Sigmoid colon (tissue), 7 donors: ENCODE data around the gene MTCL1. TPM values are rescaled to one million over a fixed set of nuclear protein-coding genes. Genes with fewer than 3 reads are reported as not detected.

Experiments
- DNase-seq: peaks from one replicate; pipeline ENCODE4 v3.0.0-alpha.2; 2019
- H3K27ac ChIP-seq, 4 donors: fragments of 200-600 bp; sonication (generic); one replicate each; pipeline ENCODE4 v1.5.1; 2016 to 2019; ENCODE audit warnings: mild to moderate bottlenecking in 1 of 4
- H3K27me3 ChIP-seq, 3 donors: fragments of 200-600 bp; sonication (generic); one replicate each; pipeline ENCODE4 v1.5.1; 2019; ENCODE audit warnings: mild to moderate bottlenecking in 1 of 3
- H3K36me3 ChIP-seq, 4 donors: fragments of 200-600 bp; sonication (generic); one replicate each; pipeline ENCODE4 v1.5.1; 2016 to 2019
- H3K4me1 ChIP-seq, 4 donors: fragments of 200-600 bp; sonication (generic); one replicate each; pipeline ENCODE4 v1.5.1; 2017 to 2019
- H3K4me3 ChIP-seq, 4 donors: fragments of 200-600 bp; sonication (generic); one replicate each; pipeline ENCODE4 v1.5.1; 2017 to 2019; ENCODE audit warnings: mild to moderate bottlenecking in 2 of 4, moderate library complexity in 1 of 4
- H3K9me3 ChIP-seq, 4 donors: fragments of 200-600 bp in 3 of 4; sonication (generic) in 3 of 4; one replicate each; pipeline versions ENCODE4 v1.5.1 to v1.6.1; 2013 to 2019
- EP300 ChIP-seq, 4 donors: sonication (generic); formaldehyde crosslinking; IDR thresholded peaks; one replicate each; pipeline ENCODE4 v1.6.1; 2017; ENCODE audit warnings: antibody characterized with exemption in 4 of 4
- POLR2A ChIP-seq, 2 donors: fragments of 450-650 bp; IDR thresholded peaks; one replicate each; pipeline ENCODE4 v1.6.1; 2016; ENCODE audit warnings: antibody characterized with exemption in 2 of 2, mild to moderate bottlenecking in 2 of 2, moderate library complexity in 2 of 2
- POLR2AphosphoS5 ChIP-seq, 4 donors: sonication (generic); formaldehyde crosslinking; IDR thresholded peaks; one replicate each; pipeline ENCODE4 v1.6.1; 2017; ENCODE audit warnings: antibody characterized with exemption in 4 of 4
- WGBS, 2 donors: extraction: QIAGEN DNeasy Blood & Tissue Kit; methylation state at CpG; one replicate each; pipeline ENCODE4 v1.1.7; 2013; 5-methylcytosine and 5-hydroxymethylcytosine counted together
- intact Hi-C: fragments of 100-400 bp; cut with DNase I; formaldehyde crosslinking; loops from one replicate; pipeline ENCODE4 v1.15.1; 2023
- polyA plus RNA-seq, 3 donors: library from polyadenylated mRNA; stranded (reverse); fragments of 200-250 nt; gene quantifications; one replicate each; pipeline ENCODE4 v1.2.3, GENCODE V29; 2013
- total RNA-seq, 4 donors: library from RNA; depleted of rRNA; stranded (reverse); fragments of >200 nt; gene quantifications; one replicate each; pipeline ENCODE4 v1.1.0, GENCODE V29; 2016
- TF ChIP-seq, protein P1 (sequence below), 4 experiments: fragments of 450-650 bp in 3 of 4; fragments of 200-600 bp in 1 of 4; IDR thresholded peaks; one replicate each; pipeline ENCODE4 v1.5.1; 2016 to 2019; ENCODE audit warnings: antibody characterized with exemption in 4 of 4, mild to moderate bottlenecking in 3 of 4, moderate library complexity in 2 of 4
- donor health status: healthy with polysubstance abuse.
- donor health status: Bipolar disorder and iron deficiency.
- donor health status: healthy.

Gene MTCL1
- total and polyA plus RNA-seq, 7 donors = 0.69 to 133 (median 58.5) TPM

DNA sequence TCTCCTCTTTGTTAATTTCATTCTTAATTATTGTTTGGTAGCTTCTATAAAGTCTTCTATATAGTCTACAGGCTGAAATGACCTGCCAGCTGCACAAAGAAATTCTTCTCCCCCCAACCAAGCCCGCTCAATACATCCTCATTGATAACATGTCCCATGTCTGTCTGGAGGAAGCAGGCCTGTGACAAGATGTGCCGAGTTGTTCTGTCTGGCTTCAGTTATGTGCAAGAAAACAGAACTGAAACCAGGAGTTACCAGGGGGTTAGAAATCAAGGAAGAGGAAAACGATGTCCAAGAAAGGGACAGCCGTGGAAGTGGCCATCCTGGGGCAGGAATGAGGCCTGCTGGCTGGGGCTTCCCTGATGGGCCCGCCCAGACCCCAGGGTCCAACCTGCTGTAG is 57.6 kb downstream of the MTCL1 start:
- no peak for DNase-seq
- peaks cover 0 to 92% (median 61%) of the 10 kb centered on the region in 4 donors for H3K4me1 ChIP-seq
- no peaks in the 10 kb centered on the region for H3K9me3 ChIP-seq
- 83 to 90% methylated on average over 5 of the region's 5 CpGs for whole genome bisulfite sequencing, 2 donors
- H3K4me3 ChIP-seq = no peak overlapping the region
- no peaks in the 10 kb centered on the region for H3K27me3 ChIP-seq
- intact Hi-C loops = no loop called here
- H3K36me3 ChIP-seq = peaks cover 0 to 16% (median 0%) of the 10 kb centered on the region in 4 donors
- TF ChIP-seq EP300 (IDR thresholded peaks at IDR 0.05) (no peak), POLR2A (IDR thresholded peaks at IDR 0.05) (no peak)
- peak overlapping the region in 3 of 4 donors; percentile 75 to 85 (median 82) for H3K27ac ChIP-seq

GRCh38 chr18:8763611-8764010 is 58.3 kb downstream of the MTCL1 start:
- WGBS, 2 donors = 79 to 83% methylated on average over 2 of the region's 2 CpGs
- TF ChIP-seq POLR2A (IDR thresholded peaks at IDR 0.05) (no peak), POLR2AphosphoS5 (IDR thresholded peaks at IDR 0.05) (no peak), EP300 (IDR thresholded peaks at IDR 0.05) (no peak)
- TF ChIP-seq, protein P1, sequence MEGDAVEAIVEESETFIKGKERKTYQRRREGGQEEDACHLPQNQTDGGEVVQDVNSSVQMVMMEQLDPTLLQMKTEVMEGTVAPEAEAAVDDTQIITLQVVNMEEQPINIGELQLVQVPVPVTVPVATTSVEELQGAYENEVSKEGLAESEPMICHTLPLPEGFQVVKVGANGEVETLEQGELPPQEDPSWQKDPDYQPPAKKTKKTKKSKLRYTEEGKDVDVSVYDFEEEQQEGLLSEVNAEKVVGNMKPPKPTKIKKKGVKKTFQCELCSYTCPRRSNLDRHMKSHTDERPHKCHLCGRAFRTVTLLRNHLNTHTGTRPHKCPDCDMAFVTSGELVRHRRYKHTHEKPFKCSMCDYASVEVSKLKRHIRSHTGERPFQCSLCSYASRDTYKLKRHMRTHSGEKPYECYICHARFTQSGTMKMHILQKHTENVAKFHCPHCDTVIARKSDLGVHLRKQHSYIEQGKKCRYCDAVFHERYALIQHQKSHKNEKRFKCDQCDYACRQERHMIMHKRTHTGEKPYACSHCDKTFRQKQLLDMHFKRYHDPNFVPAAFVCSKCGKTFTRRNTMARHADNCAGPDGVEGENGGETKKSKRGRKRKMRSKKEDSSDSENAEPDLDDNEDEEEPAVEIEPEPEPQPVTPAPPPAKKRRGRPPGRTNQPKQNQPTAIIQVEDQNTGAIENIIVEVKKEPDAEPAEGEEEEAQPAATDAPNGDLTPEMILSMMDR (IDR thresholded peaks at IDR 0.05) = no peak
- Histone ChIP-seq H3K9me3 (no peaks in the 10 kb centered on the region), H3K4me1 (peaks cover 0 to 93% (median 61%) of the 10 kb centered on the region in 4 donors), H3K27ac (peak overlapping the region in 3 of 4 donors; percentile 75 to 85 (median 82)), H3K27me3 (no peaks in the 10 kb centered on the region), H3K4me3 (no peak overlapping the region), H3K36me3 (peaks cover 0 to 16% (median 0%) of the 10 kb centered on the region in 4 donors)
- no peak for DNase-seq
- intact Hi-C loops = no loop called here

- Histone ChIP-seq H3K4me1 (peaks cover 0 to 90% (median 43%) of the 10 kb centered on the region in 4 donors), H3K36me3 (peaks cover 0 to 16% (median 0%) of the 10 kb centered on the region in 4 donors), H3K27ac (peak overlapping the region; percentile 34 to 85 (median 78)), H3K9me3 (no peaks in the 10 kb centered on the region), H3K4me3 (no peak overlapping the region), H3K27me3 (no peaks in the 10 kb centered on the region)
- intact Hi-C loops = no loop called here
- WGBS, 2 donors = 79 to 84% methylated on average over 11 of the region's 11 CpGs
- DNase-seq = no peak
- no peak for TF ChIP-seq POLR2AphosphoS5 (IDR thresholded peaks at IDR 0.05)
- TF ChIP-seq, protein P1 (IDR thresholded peaks at IDR 0.05) = no peak
- TF ChIP-seq EP300 (IDR thresholded peaks at IDR 0.05) = no peak
- no peak for TF ChIP-seq POLR2A (IDR thresholded peaks at IDR 0.05)
Observed at GRCh38 chr18:8765783-8766463, 60.6 kb downstream of the MTCL1 start.

DNA sequence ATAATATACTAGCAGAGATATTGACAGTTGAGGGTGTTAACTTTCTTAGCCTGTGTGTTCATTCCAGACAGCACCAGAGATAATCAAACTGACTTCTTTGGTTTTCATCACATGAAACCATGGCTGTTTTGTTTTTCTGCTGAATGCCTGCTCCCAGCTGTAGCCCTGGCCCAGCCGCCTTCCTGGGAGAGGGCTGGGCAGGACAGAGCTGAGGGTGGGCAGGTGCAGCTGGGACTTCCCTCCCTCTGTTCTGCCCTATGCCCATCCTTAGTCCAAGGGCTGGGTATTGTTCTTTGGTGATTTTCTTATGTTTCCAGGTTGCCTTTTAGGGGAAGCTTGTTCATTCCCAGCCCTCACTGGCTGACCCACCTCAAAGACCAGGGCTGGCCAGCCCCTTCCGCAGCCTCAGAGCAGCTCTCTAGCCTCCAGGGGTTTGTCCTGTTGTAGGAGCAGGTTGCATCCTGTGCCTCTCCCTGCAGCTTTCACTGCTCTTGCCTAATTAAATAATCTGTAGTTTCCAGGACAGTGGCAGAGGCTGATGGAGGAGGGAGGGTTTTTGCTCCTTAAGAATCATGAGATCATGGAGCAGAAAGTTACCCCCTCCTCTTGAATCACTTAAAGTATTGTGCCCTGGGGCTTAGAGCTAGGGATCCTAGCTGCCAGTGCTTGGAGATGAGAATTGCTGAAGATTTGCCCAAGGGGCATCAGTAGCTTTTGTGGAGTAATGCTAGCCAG is 61.4 kb downstream of the MTCL1 start:
- no peak for DNase-seq
- Histone ChIP-seq H3K27me3 (no peaks in the 10 kb centered on the region), H3K4me3 (no peak overlapping the region), H3K27ac (peak overlapping the region; percentile 34 to 85 (median 78)), H3K36me3 (peaks cover 0 to 14% (median 0%) of the 10 kb centered on the region in 4 donors), H3K4me1 (peaks cover 0 to 87% (median 48%) of the 10 kb centered on the region in 4 donors), H3K9me3 (no peaks in the 10 kb centered on the region)
- TF ChIP-seq, protein P1 (IDR thresholded peaks at IDR 0.05) = no peak
- TF ChIP-seq POLR2A (IDR thresholded peaks at IDR 0.05) (no peak), EP300 (IDR thresholded peaks at IDR 0.05) (no peak), POLR2AphosphoS5 (IDR thresholded peaks at IDR 0.05) (no peak)
- 76 to 82% methylated on average over 2 of the region's 2 CpGs for WGBS, 2 donors
- intact Hi-C loops = no loop called here

- Histone ChIP-seq H3K4me3 (no peak overlapping the region), H3K36me3 (peaks cover 0 to 8% (median 0%) of the 10 kb centered on the region in 4 donors), H3K4me1 (peaks cover 0 to 87% (median 53%) of the 10 kb centered on the region in 4 donors), H3K27me3 (no peaks in the 10 kb centered on the region), H3K9me3 (no peaks in the 10 kb centered on the region), H3K27ac (peak overlapping the region in 3 of 4 donors; percentile 75 to 85 (median 82))
- WGBS, 2 donors = 94% methylated on average over 4 of the region's 4 CpGs
- intact Hi-C loops = no loop called here
- TF ChIP-seq POLR2A (IDR thresholded peaks at IDR 0.05) (no peak), EP300 (IDR thresholded peaks at IDR 0.05) (no peak), POLR2AphosphoS5 (IDR thresholded peaks at IDR 0.05) (no peak)
- TF ChIP-seq, protein P1 (IDR thresholded peaks at IDR 0.05) = no peak
- DNase-seq = no peak
Observed at GRCh38 chr18:8767340-8767739, 62.0 kb downstream of the MTCL1 start.
